Spleen (tissue), 11 donors: ENCODE measurements around the gene APBB2. TPM values are rescaled to one million over a fixed set of nuclear protein-coding genes. Genes with fewer than 3 reads are reported as not detected.

Source experiments
- DNase-seq: peaks from one replicate; pipeline ENCODE4 v3.0.0-alpha.2; 2020
- H3K27ac ChIP-seq, 8 donors: fragments of 200-600 bp; sonication (generic) in 7 of 8; 1 replicate in 4 of 8; 2 replicates in 4 of 8; pipeline versions ENCODE4 v1.5.0 to v1.8.0; 2016 to 2021; ENCODE audit warnings: inconsistent platforms in 4 of 8, mild to moderate bottlenecking in 4 of 8, moderate library complexity in 1 of 8
- H3K27me3 ChIP-seq, 7 donors: fragments of 200-600 bp; sonication (generic) in 6 of 7; replicated peaks in 1 of 7; 1 replicate in 4 of 7; 2 replicates in 3 of 7; pipeline versions ENCODE4 v1.5.0 to v1.8.0; 2016 to 2021; ENCODE audit warnings: inconsistent platforms in 3 of 7, mild to moderate bottlenecking in 1 of 7
- H3K36me3 ChIP-seq, 6 donors: fragments of 200-600 bp; sonication (generic) in 5 of 6; 1 replicate in 4 of 6; 2 replicates in 2 of 6; pipeline versions ENCODE4 v1.5.0 to v1.8.0; 2016 to 2021; ENCODE audit warnings: inconsistent platforms in 2 of 6
- H3K4me1 ChIP-seq, 6 donors: fragments of 200-600 bp; sonication (generic) in 5 of 6; 1 replicate in 3 of 6; 2 replicates in 3 of 6; pipeline versions ENCODE4 v1.5.0 to v1.8.0; 2016 to 2021; ENCODE audit warnings: inconsistent platforms in 3 of 6
- H3K4me3 ChIP-seq, 8 donors: fragments of 200-600 bp; sonication (generic) in 7 of 8; 1 replicate in 4 of 8; 2 replicates in 4 of 8; pipeline versions ENCODE4 v1.5.0 to v1.8.0; 2016 to 2021; ENCODE audit warnings: inconsistent platforms in 4 of 8, mild to moderate bottlenecking in 4 of 8, moderate library complexity in 2 of 8
- H3K9me3 ChIP-seq, 8 donors: fragments of 200-600 bp; sonication (generic) in 7 of 8; 1 replicate in 4 of 8; 2 replicates in 4 of 8; pipeline versions ENCODE4 v1.5.0 to v1.8.0; 2016 to 2021; ENCODE audit warnings: inconsistent platforms in 4 of 8
- POLR2A ChIP-seq, 3 donors: fragments of 450-650 bp; IDR thresholded peaks; one replicate each; pipeline ENCODE4 v1.5.1; 2017; ENCODE audit warnings: antibody characterized with exemption in 3 of 3, mild to moderate bottlenecking in 1 of 3
- POLR2AphosphoS5 ChIP-seq, 3 donors: sonication (generic); formaldehyde crosslinking; IDR thresholded peaks; one replicate each; pipeline ENCODE4 v1.5.1; 2017; ENCODE audit warnings: antibody characterized with exemption in 3 of 3
- WGBS, 5 donors: extraction: QIAGEN DNeasy Blood & Tissue Kit in 3 of 5; methylation state at CpG; one replicate each; pipeline versions ENCODE4 v1.1.5 to v1.1.7; 2013 to 2018; 5-methylcytosine and 5-hydroxymethylcytosine counted together
- intact Hi-C: fragments of 100-400 bp; cut with DNase I; formaldehyde crosslinking; loops from one replicate; pipeline ENCODE4 v1.15.0; 2023; ENCODE audit warnings: low total_unique reads
- polyA plus RNA-seq, 3 donors: library from polyadenylated mRNA; stranded (reverse); fragments of 200-250 nt; gene quantifications; one replicate each; pipeline ENCODE4 v1.2.1, GENCODE V29; 2013
- total RNA-seq, 7 donors: library from RNA; depleted of rRNA in 3 of 7; stranded (reverse); fragments of >200 nt in 3 of 7; fragmentation: NEBNext Ultra II Directional in 4 of 7; extraction: Animal tissue kit (Norgen Biotek cat#: 25700) in 4 of 7; gene quantifications; one replicate each; pipeline versions ENCODE4 v1.1.0 to v1.2.1, GENCODE V29; 2016 to 2021
- TF ChIP-seq, protein P1 (sequence below), 11 experiments: fragments of 200-600 bp in 7 of 11; fragments of 450-650 bp in 4 of 11; sonication (generic) in 4 of 11; IDR thresholded peaks in 8 of 11; conservative IDR thresholded peaks in 3 of 11; 1 replicate in 7 of 11; 2 replicates in 4 of 11; pipeline versions ENCODE4 v1.4.0 to v1.8.0; 2016 to 2021; ENCODE audit warnings: antibody characterized with exemption in 11 of 11, inconsistent platforms in 4 of 11, mild to moderate bottlenecking in 1 of 11
- donor health status: healthy with polysubstance abuse.
- donor health status: DM: no; HTN: no; CAD: no; lungs with moderate emphysema.
- donor health status: DM: no; HTN: no; CAD: no.
- donor health status: Bipolar disorder and iron deficiency.
- donor health status: healthy.
- donor health status: DM: no; HTN: no; CAD: no.
- donor health status: DM: yes; HTN: yes; CAD: no.

Gene APBB2
- total and polyA plus RNA-seq, 10 donors, result 4.0 to 115 (median 76.7) TPM

DNA sequence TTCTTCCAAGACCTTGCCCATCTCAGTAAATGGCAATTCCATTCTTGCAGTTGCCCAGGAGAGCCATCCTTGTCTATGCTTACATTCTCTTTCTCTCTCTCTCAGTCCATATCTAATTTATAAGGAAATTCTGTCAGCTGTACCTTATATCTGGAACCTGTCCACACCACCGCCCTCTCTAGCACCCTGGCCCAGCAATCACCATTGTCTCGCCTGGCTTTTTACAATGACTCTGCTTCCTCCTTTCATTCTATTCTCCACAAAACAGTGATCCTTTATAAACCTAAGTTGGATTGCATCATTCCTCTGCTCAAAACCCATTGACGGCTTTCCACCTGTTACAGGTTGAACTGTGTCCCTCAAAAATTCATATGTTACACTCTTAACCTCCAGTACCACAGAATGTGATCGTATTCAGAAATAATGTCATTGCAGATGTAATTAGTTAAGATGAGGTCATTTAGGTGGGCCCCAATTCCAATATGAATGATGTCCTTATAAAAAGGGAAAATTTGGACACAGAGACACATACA, 31.3 kb downstream of the APBB2 start:
- H3K4me1 ChIP-seq, result peaks cover 0 to 7% (median 0%) of the 10 kb centered on the region in 6 donors
- intact Hi-C loops, result no loop called here
- H3K36me3 ChIP-seq, result no peaks in the 10 kb centered on the region
- H3K27ac ChIP-seq, result no peak overlapping the region
- no peak overlapping the region for H3K4me3 ChIP-seq
- 92 to 97% (median 94%) methylated on average over 4 of the region's 4 CpGs for WGBS, 5 donors
- no peak for DNase-seq
- TF ChIP-seq POLR2A (IDR thresholded peaks at IDR 0.05) (no peak), POLR2AphosphoS5 (IDR thresholded peaks at IDR 0.05) (no peak)
- TF ChIP-seq, protein P1, sequence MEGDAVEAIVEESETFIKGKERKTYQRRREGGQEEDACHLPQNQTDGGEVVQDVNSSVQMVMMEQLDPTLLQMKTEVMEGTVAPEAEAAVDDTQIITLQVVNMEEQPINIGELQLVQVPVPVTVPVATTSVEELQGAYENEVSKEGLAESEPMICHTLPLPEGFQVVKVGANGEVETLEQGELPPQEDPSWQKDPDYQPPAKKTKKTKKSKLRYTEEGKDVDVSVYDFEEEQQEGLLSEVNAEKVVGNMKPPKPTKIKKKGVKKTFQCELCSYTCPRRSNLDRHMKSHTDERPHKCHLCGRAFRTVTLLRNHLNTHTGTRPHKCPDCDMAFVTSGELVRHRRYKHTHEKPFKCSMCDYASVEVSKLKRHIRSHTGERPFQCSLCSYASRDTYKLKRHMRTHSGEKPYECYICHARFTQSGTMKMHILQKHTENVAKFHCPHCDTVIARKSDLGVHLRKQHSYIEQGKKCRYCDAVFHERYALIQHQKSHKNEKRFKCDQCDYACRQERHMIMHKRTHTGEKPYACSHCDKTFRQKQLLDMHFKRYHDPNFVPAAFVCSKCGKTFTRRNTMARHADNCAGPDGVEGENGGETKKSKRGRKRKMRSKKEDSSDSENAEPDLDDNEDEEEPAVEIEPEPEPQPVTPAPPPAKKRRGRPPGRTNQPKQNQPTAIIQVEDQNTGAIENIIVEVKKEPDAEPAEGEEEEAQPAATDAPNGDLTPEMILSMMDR (IDR thresholded peaks at IDR 0.05 in 8 of 11, conservative IDR thresholded peaks at IDR 0.05 in 3 of 11), result no peak
- peaks cover 0 to 4% (median 0%) of the 10 kb centered on the region in 8 donors for H3K9me3 ChIP-seq
- H3K27me3 ChIP-seq, result no peaks in the 10 kb centered on the region

DNA sequence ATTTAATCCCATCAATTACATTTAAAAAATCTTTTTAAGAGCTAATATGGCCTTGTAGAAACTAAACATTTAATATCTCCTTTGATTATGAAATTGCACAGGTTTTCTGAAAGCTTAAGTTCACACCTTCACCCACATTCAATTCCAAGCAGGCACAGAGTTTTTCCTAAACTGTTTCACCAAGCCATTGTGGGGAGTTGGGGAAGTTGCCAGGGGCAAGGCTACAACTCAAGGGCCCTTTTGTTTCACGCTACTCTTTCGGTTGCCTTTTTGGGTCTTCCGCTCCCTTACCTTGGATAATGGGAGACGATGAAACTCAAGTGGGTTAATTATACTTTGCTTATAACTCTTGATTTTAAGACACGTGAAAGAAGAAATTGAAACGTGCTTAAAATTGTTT, 33.3 kb downstream of the APBB2 start:
- TF ChIP-seq, protein P1 (IDR thresholded peaks at IDR 0.05 in 8 of 11, conservative IDR thresholded peaks at IDR 0.05 in 3 of 11), result no peak
- TF ChIP-seq POLR2A (IDR thresholded peaks at IDR 0.05) (no peak), POLR2AphosphoS5 (IDR thresholded peaks at IDR 0.05) (no peak)
- intact Hi-C loops, result no loop called here
- Histone ChIP-seq H3K27me3 (no peaks in the 10 kb centered on the region), H3K4me1 (peaks cover 0 to 7% (median 0%) of the 10 kb centered on the region in 6 donors), H3K4me3 (no peak overlapping the region), H3K9me3 (peaks cover 0 to 4% (median 0%) of the 10 kb centered on the region in 8 donors), H3K27ac (no peak overlapping the region), H3K36me3 (no peaks in the 10 kb centered on the region)
- WGBS, 5 donors, result 89 to 94% (median 92%) methylated on average over 6 of the region's 6 CpGs
- DNase-seq, result no peak

GRCh38 chr4:41179498-41180195, 34.7 kb downstream of the APBB2 start:
- H3K9me3 ChIP-seq, result peaks cover 0 to 4% (median 0%) of the 10 kb centered on the region in 8 donors
- H3K27me3 ChIP-seq, result no peaks in the 10 kb centered on the region
- no peak overlapping the region for H3K27ac ChIP-seq
- peaks cover 0 to 7% (median 0%) of the 10 kb centered on the region in 6 donors for H3K4me1 ChIP-seq
- intact Hi-C loops, result no loop called here
- no peak overlapping the region for H3K4me3 ChIP-seq
- 78 to 84% (median 80%) methylated on average over 4 of the region's 4 CpGs for WGBS, 5 donors
- TF ChIP-seq POLR2AphosphoS5 (IDR thresholded peaks at IDR 0.05) (no peak), POLR2A (IDR thresholded peaks at IDR 0.05) (no peak)
- TF ChIP-seq, protein P1 (IDR thresholded peaks at IDR 0.05 in 8 of 11, conservative IDR thresholded peaks at IDR 0.05 in 3 of 11), result no peak
- H3K36me3 ChIP-seq, result no peaks in the 10 kb centered on the region
- no peak for DNase-seq
